Activated CD4-positive, alpha-beta memory T cell treated with anti-CD3 and anti-CD28 coated beads for 36 hours (primary cell): ENCODE measurements around the gene SLC15A3. TPM values are rescaled to one million over a fixed set of nuclear protein-coding genes. Genes with fewer than 3 reads are reported as not detected.
"Not testable (repeated sequence)": the region's sequence is repeated elsewhere in the genome, so short reads cannot be mapped to it uniquely, and the experiment has no call there.

Source experiments
- CTCF ChIA-PET: fragments of 350-600 bp; sonication (Branson Sonifier 250); formaldehyde crosslinking; loops from one replicate; lab custom pipeline; 2021; ENCODE audit warnings: antibody characterized with exemption, inconsistent platforms; lab: Charles Lee
- POLR2A ChIA-PET: fragments of 350-600 bp; sonication (Branson Sonifier 250); formaldehyde crosslinking; loops from one replicate; lab custom pipeline; 2021; ENCODE audit warnings: antibody characterized with exemption; lab: Charles Lee
- DNase-seq: peaks from one replicate; pipeline ENCODE4 v3.0.0-alpha.2; 2020
- H3K27ac Mint-ChIP-seq: one replicate; pipeline ENCODE4 v1.8.0; 2021; ENCODE audit warnings: mixed read lengths
- H3K27me3 Mint-ChIP-seq: one replicate; pipeline ENCODE4 v1.8.0; 2021; ENCODE audit warnings: mixed read lengths
- H3K36me3 Mint-ChIP-seq: one replicate; pipeline ENCODE4 v1.8.0; 2021; ENCODE audit warnings: mixed read lengths
- H3K4me1 Mint-ChIP-seq: one replicate; pipeline ENCODE4 v1.8.0; 2021; ENCODE audit warnings: low read depth, mixed read lengths
- H3K4me3 Mint-ChIP-seq: one replicate; pipeline ENCODE4 v1.8.0; 2021; ENCODE audit warnings: mild to moderate bottlenecking, mixed read lengths
- H3K9me3 Mint-ChIP-seq: one replicate; pipeline ENCODE4 v1.8.0; 2021; ENCODE audit warnings: mixed read lengths
- intact Hi-C: fragments of 100-400 bp; cut with micrococcal nuclease; formaldehyde crosslinking; loops from one replicate; pipeline ENCODE4 v1.15.1; 2023
- total RNA-seq, 2 experiments: library from RNA; stranded (reverse); gene quantifications; one replicate each; pipeline ENCODE4 v1.2.3, GENCODE V29; 2021

SLC15A3 gene
- total RNA-seq, 2 experiments from 2014 or later, result 1.3 to 1.8 TPM

DNA sequence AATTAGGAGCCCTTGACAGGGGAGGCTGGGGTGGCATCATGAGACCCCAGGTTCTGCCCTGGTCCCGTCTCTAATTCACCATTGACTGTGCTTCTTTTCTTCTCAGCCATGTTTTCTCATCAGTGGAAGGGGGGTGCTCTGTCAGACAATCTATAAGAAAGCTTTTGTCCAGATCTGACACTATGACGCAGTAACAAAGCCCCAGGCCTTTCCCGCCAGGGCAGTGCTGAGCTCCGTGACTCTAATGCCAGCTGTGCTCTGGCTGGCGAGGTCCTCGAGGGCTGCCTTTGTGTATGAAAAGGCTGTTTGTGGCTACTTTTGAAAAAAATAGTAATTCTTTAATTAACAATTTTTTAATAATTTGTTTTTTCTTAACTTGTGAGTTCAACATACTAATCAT lies 22.8 kb upstream of the SLC15A3 start:
- peaks cover 64% of the 10 kb centered on the region for H3K36me3 Mint-ChIP-seq
- no peaks in the 10 kb centered on the region for H3K27me3 Mint-ChIP-seq
- DNase-seq, result peak; percentile 64
- no peaks in the 10 kb centered on the region for H3K9me3 Mint-ChIP-seq
- H3K4me3 Mint-ChIP-seq, result peak overlapping the region; percentile 95
- ChIA-PET CTCF (interaction anchor here (1.0 to 1.3 kb wide), 3 partner anchors 9 to 137 kb away, joined by 3 read pairs; no protein-coding TSS in a partner anchor), POLR2A (interaction anchor here (0.7 to 1.7 kb wide), 6 partner anchors 8 to 135 kb away, joined by 3 to 7 read pairs (median 4); no protein-coding TSS in a partner anchor)
- intact Hi-C loops, result loop anchor here (1.0 kb wide), 2 partner anchors 12 to 20 kb away; no protein-coding TSS in a partner anchor
- peaks cover 47% of the 10 kb centered on the region for H3K4me1 Mint-ChIP-seq
- peak overlapping the region; percentile 99 for H3K27ac Mint-ChIP-seq

DNA sequence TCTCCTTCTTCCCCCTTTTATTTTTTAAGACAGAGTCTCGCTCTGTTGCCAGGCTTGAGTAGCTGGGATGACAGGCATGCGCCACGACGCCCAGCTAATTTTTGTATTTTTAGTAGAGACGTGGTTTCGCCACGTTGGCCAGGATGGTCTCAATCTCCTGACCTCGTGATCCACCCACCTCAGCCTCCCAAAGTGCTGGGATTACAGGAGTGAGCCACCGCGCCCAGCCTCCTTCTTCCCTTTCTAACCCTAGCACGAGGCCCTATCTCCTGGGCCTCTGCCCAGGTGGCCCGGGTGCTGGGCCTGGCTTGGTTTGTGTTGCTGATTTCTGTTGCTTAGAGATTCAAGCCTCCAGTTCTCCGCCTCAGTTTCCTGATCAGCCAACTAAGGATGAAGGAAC lies 22.3 kb upstream of the SLC15A3 start:
- not testable (repeated sequence) for H3K9me3 Mint-ChIP-seq, H3K27me3 Mint-ChIP-seq
- H3K36me3 Mint-ChIP-seq, result peaks cover 64% of the 10 kb centered on the region
- intact Hi-C loops, result loop anchor here (1.0 kb wide), 2 partner anchors 12 to 20 kb away; no protein-coding TSS in a partner anchor
- H3K27ac Mint-ChIP-seq, result peak overlapping the region; percentile 99
- H3K4me3 Mint-ChIP-seq, result peak overlapping the region; percentile 95
- peak; percentile 54 for DNase-seq
- CTCF ChIA-PET, result interaction anchor here (1.0 to 1.3 kb wide), 3 partner anchors 8 to 137 kb away, joined by 3 read pairs; no protein-coding TSS in a partner anchor
- peaks cover 46% of the 10 kb centered on the region for H3K4me1 Mint-ChIP-seq
- POLR2A ChIA-PET, result interaction anchor here (0.6 to 1.7 kb wide), 6 partner anchors 32 to 135 kb away, joined by 3 to 7 read pairs (median 4); no protein-coding TSS in a partner anchor

DNA sequence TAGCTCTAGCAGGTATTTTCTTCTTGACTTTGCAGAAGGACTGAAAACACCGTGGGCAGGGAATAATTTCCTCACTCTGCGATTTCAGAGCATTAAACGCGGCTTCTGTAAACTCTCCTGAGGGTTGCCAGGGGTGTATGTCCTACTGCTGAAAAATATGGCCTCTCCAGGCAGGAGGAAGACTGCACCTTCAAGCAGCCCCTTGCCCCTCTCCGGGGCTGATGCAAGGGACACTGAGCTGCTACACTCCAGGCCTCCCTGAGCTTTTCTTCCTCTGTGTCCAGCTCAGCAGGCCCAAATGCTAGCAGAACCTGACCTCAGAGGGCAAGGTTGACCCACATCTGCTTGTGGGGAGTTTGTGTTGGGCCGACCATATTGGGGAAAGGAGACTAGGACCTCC lies 21.7 kb upstream of the SLC15A3 start:
- ChIA-PET CTCF (interaction anchor here (0.6 to 1.3 kb wide), 2 partner anchors 8 to 83 kb away, joined by 3 read pairs; no protein-coding TSS in a partner anchor), POLR2A (interaction anchor here (0.6 to 1.7 kb wide), 4 partner anchors 32 to 89 kb away, joined by 3 to 7 read pairs (median 3); no protein-coding TSS in a partner anchor)
- peak; percentile 46 for DNase-seq
- intact Hi-C loops, result loop anchor here (1.0 kb wide), 2 partner anchors 13 to 21 kb away; no protein-coding TSS in a partner anchor
- no peaks in the 10 kb centered on the region for H3K27me3 Mint-ChIP-seq
- no peaks in the 10 kb centered on the region for H3K9me3 Mint-ChIP-seq
- peak overlapping the region; percentile 95 for H3K4me3 Mint-ChIP-seq
- H3K4me1 Mint-ChIP-seq, result peaks cover 41% of the 10 kb centered on the region
- H3K27ac Mint-ChIP-seq, result peak overlapping the region; percentile 99
- H3K36me3 Mint-ChIP-seq, result peaks cover 61% of the 10 kb centered on the region

DNA sequence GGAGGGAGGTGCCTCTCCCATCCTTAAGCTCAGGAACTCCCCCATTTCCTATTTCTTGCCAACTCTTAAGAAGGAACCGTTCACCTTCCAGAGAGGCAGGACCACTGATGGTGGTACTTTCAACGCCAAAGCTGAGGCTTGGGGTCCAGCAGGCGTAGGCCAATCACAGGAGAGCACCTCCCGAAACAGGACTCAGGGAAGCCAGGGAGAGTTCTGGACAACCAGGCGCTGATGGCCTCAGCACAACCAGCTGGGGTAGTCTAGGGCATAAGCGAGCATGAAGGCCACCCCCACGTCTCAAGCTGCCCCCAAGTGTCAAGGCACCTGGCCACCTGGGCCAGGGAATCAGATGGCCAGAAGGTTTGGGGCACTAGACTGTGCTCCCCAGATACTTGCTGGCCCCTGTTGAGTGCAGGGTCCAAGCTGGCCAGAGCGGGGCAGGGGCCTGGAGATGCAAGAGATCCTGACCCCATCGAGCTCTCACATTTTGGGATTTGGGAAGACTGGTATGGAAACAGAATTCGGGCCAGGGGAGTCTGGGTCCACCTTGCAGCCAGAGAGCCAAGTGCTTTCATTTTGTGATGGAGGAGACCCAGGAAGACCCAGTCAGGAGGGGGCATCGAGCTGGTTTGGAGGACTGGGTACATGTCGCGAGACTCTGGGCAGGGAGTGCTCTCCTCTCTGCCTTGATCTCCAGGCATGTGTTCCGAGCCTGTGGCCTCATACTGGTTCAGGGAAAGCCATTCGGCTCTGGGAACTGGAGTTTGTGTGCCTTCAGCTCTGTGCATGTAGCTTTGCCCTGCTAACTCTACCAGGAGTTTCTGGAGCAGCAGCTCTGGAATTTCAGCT lies 20.4 kb upstream of the SLC15A3 start:
- Mint-ChIP-seq H3K36me3 (peaks cover 51% of the 10 kb centered on the region), H3K27ac (peak overlapping the region; percentile 99), H3K9me3 (peaks cover 6% of the 10 kb centered on the region), H3K4me1 (peaks cover 28% of the 10 kb centered on the region), H3K27me3 (no peaks in the 10 kb centered on the region), H3K4me3 (peak overlapping the region; percentile 95)
- CTCF ChIA-PET, result interaction anchor here (0.6 to 3.8 kb wide), 10 partner anchors 25 to 216 kb away, joined by 3 to 49 read pairs (median 4); no protein-coding TSS in a partner anchor
- intact Hi-C loops, result no loop called here
- POLR2A ChIA-PET, result interaction anchor here (0.9 to 2.0 kb wide), 5 partner anchors 44 to 476 kb away, joined by 3 to 18 read pairs (median 4); no protein-coding TSS in a partner anchor
- peak; percentile 60 for DNase-seq

DNA sequence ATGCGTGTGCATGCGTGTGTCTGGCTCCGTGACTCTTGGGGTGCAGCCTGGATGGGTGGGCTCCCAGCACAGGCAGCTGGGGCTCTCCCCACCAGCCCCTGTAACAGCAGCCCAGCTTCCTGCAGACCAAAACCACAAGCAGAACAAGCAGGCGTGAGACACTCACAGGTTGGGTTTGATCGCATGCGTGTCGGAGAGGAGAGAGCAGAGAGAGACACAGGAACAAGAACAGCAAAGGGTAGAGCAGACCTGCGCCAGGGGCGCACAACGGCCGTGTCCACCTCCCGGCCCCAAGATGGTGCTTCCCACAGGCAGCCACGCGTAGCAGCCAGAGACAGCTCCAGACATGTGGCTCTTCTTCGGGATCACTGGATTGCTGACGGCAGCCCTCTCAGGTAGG lies 19.5 kb upstream of the SLC15A3 start, which contains the start of gene CD6:
TSS of gene CD6 (plus strand) at position 161 of the 400 bp plus-strand sequence. CDS start at position 347, 186 bp downstream.
- intact Hi-C loops, result loop anchor here (2.0 kb wide), 3 partner anchors 51 to 111 kb away; no protein-coding TSS in a partner anchor
- peaks cover 20% of the 10 kb centered on the region for H3K4me1 Mint-ChIP-seq
- peak; percentile 82 for DNase-seq
- ChIA-PET CTCF (interaction anchor here (0.6 to 3.8 kb wide), 14 partner anchors 17 to 217 kb away, joined by 3 to 49 read pairs (median 4); no protein-coding TSS in a partner anchor), POLR2A (interaction anchor here (1.0 to 2.0 kb wide), 5 partner anchors 31 to 95 kb away, joined by 3 to 18 read pairs (median 4); no protein-coding TSS in a partner anchor)
- no peaks in the 10 kb centered on the region for H3K27me3 Mint-ChIP-seq
- peak within 1 kb of the TSS; percentile 95 for H3K4me3 Mint-ChIP-seq
- H3K36me3 Mint-ChIP-seq, result peaks cover 43% of the 10 kb centered on the region
- peak within 1 kb of the TSS; percentile 99 for H3K27ac Mint-ChIP-seq
- peaks cover 6% of the 10 kb centered on the region for H3K9me3 Mint-ChIP-seq

DNA sequence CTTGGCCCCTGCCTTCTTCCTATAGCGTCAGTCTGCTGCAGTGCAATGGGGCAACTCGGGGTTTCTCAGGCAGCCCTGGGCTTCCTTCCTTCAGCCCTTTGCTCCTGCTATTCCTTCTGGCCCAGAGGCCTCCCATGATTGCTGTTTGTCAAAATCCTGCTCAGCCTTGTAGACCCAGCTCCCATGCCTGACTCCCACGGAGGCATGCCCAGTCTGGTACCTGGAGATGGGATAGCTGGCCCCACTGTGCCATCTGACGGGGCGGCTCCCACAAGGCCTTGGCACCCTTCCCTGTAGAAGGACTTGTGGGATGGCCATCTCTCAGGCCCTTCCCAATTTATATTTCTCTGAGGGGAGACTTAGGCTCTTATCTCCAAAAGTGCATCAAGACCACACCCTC lies 18.9 kb upstream of the SLC15A3 start:
- Mint-ChIP-seq H3K4me1 (peaks cover 15% of the 10 kb centered on the region), H3K27ac (peak overlapping the region; percentile 99), H3K9me3 (peaks cover 6% of the 10 kb centered on the region), H3K4me3 (peak overlapping the region; percentile 95), H3K36me3 (peaks cover 37% of the 10 kb centered on the region), H3K27me3 (no peaks in the 10 kb centered on the region)
- no peak for DNase-seq
- CTCF ChIA-PET, result interaction anchor here (0.6 to 3.8 kb wide), 20 partner anchors 16 to 460 kb away, joined by 3 to 49 read pairs (median 6); no protein-coding TSS in a partner anchor
- intact Hi-C loops, result loop anchor here (1.0 to 2.0 kb wide), 6 partner anchors 33 to 216 kb away; no protein-coding TSS in a partner anchor
- POLR2A ChIA-PET, result interaction anchor here (0.8 to 2.0 kb wide), 6 partner anchors 31 to 158 kb away, joined by 3 to 18 read pairs (median 4); no protein-coding TSS in a partner anchor

DNA sequence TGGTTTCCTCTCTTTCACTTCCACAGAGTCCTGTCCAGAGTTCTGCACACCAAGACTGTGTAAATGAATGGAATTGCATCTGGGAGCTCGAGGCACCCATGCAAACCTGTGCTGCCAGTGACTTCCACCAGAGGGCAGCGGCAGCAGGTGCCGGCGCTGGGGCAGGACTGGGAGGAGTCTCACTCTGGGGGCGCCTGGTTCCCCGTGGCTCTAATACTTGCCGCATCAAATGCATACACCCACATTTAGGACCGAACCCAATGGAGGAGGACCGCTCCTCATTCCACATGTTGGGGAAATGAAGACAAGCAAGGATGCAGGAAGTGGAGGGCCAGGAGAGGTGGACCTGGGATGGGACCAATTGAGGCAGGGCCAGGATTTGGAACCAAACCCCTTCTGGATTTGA lies 18.4 kb upstream of the SLC15A3 start:
- ChIA-PET CTCF (interaction anchor here (0.6 to 3.8 kb wide), 34 partner anchors 11 to 224 kb away, joined by 3 to 49 read pairs (median 4); no protein-coding TSS in a partner anchor), POLR2A (interaction anchor here (0.8 to 1.0 kb wide), 2 partner anchors 36 to 159 kb away, joined by 3 to 4 read pairs; no protein-coding TSS in a partner anchor)
- intact Hi-C loops, result loop anchor here (1.0 to 2.0 kb wide), 6 partner anchors 34 to 217 kb away; no protein-coding TSS in a partner anchor
- peak; percentile 89 for DNase-seq
- H3K9me3 Mint-ChIP-seq, result peaks cover 6% of the 10 kb centered on the region
- H3K36me3 Mint-ChIP-seq, result peaks cover 35% of the 10 kb centered on the region
- peak overlapping the region; percentile 95 for H3K4me3 Mint-ChIP-seq
- peak overlapping the region; percentile 99 for H3K27ac Mint-ChIP-seq
- no peaks in the 10 kb centered on the region for H3K27me3 Mint-ChIP-seq
- peaks cover 15% of the 10 kb centered on the region for H3K4me1 Mint-ChIP-seq

DNA sequence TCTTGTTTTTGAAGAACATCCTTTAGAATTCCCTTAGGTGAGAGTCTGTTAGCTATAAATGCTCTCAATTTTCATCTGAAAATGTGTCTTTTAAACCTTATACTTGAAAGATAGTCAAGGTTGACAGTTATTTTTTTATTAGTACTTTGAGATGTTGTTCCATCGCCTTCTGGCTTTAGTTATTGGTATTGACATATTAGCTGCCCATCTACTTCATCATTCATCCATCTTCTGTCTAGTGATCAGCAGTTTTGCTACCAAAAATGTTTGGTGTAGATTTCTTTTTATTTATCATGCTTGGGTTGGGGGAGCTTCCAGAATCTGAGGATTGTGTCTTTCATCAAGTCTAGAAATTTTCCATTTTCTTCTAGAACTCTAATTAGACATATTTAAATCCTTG lies 16.2 kb upstream of the SLC15A3 start:
- ChIA-PET CTCF (interaction anchor here (0.9 to 3.2 kb wide), 3 partner anchors 74 to 160 kb away, joined by 3 to 40 read pairs (median 12); no protein-coding TSS in a partner anchor), POLR2A (no interaction called here)
- intact Hi-C loops, result no loop called here
- H3K4me3 Mint-ChIP-seq, result no peak overlapping the region
- peaks cover 6% of the 10 kb centered on the region for H3K9me3 Mint-ChIP-seq
- H3K4me1 Mint-ChIP-seq, result peaks cover 15% of the 10 kb centered on the region
- H3K27me3 Mint-ChIP-seq, result no peaks in the 10 kb centered on the region
- no peak for DNase-seq
- no peak overlapping the region for H3K27ac Mint-ChIP-seq
- H3K36me3 Mint-ChIP-seq, result peaks cover 15% of the 10 kb centered on the region

DNA sequence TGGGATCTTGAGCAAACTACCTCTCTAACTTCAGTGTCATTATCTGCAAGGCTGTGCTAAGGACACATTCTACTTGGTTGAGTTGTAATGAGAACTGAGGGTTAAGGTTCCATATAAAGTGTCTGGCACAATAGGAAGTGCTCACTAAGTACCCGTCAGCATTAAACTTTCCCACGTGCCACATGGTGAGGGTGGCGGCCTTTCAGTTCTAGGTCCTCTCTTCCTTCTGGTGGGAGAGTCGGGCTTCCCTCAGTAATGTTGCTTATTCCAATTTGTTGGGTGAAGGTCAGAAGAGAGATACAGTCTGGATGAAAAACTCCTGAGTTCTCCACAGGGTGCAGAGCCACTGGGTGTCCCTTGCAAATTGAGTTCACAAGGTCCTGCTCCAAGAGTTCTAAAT lies 14.9 kb upstream of the SLC15A3 start:
- Mint-ChIP-seq H3K27ac (no peak overlapping the region), H3K27me3 (no peaks in the 10 kb centered on the region), H3K4me3 (no peak overlapping the region), H3K36me3 (peaks cover 3% of the 10 kb centered on the region), H3K9me3 (peaks cover 6% of the 10 kb centered on the region), H3K4me1 (peaks cover 15% of the 10 kb centered on the region)
- intact Hi-C loops, result no loop called here
- CTCF ChIA-PET, result interaction anchor here (0.6 to 1.1 kb wide), 3 partner anchors 51 to 69 kb away, joined by 3 to 5 read pairs (median 3); no protein-coding TSS in a partner anchor
- POLR2A ChIA-PET, result no interaction called here
- no peak for DNase-seq

DNA sequence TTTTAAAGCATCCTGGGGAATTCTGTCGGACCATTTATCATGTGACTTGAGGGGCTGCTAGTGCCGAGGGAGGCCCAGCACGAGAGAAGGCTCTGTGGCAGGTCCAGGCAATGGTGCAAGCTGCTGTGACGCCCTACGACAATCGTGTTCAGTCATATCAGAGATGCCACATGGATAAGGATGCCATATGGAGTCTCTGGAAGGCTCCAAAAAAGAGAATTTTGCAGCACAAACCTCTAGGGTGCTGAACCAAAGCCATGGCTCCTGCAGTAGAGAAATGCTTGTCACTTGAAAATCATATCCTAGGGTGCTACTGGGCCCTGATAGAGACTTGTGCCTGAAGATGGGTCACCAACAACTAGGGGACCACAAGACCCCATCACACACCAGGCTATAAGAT lies 12.8 kb upstream of the SLC15A3 start:
- Mint-ChIP-seq H3K4me1 (no peaks in the 10 kb centered on the region), H3K4me3 (no peak overlapping the region), H3K9me3 (peaks cover 6% of the 10 kb centered on the region), H3K27ac (no peak overlapping the region), H3K27me3 (peaks cover 3% of the 10 kb centered on the region), H3K36me3 (peaks cover 3% of the 10 kb centered on the region)
- ChIA-PET CTCF (interaction anchor here (0.6 kb wide), 1 partner anchor 90 kb away, joined by 3 read pairs; no protein-coding TSS in a partner anchor), POLR2A (no interaction called here)
- DNase-seq, result no peak
- intact Hi-C loops, result no loop called here

DNA sequence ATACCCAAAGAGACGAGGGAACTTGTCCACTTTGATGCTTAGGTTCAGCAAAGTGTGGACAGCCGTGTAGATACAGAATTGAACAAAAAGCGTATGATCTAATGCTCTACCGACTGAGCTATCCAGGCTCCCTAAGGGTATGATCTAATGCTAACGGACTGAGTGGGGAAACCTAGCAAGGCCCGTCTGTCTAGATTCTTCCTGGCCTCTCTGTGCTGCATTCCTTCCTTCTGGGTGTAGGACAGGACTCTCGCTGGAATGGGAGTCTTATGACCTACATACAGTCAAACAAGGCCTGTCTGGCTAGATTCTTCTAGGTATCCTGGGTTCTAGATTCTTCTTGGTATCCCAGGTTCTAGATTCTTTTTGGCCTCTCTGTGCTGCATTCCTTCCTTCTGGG lies 8.4 kb upstream of the SLC15A3 start:
- intact Hi-C loops, result no loop called here
- no peaks in the 10 kb centered on the region for H3K36me3 Mint-ChIP-seq
- CTCF ChIA-PET, result interaction anchor here (1.3 kb wide), 1 partner anchor 9 kb away, joined by 5 read pairs; no protein-coding TSS in a partner anchor
- DNase-seq, result no peak
- POLR2A ChIA-PET, result no interaction called here
- no peaks in the 10 kb centered on the region for H3K4me1 Mint-ChIP-seq
- peaks cover 5% of the 10 kb centered on the region for H3K27me3 Mint-ChIP-seq
- no peak overlapping the region for H3K4me3 Mint-ChIP-seq
- no peak overlapping the region for H3K27ac Mint-ChIP-seq
- no peaks in the 10 kb centered on the region for H3K9me3 Mint-ChIP-seq
